Activated T-helper 17 cell treated with anti-CD3 and anti-CD28 coated beads, Interleukin-2, amount 50 U/mL, for 72 hours (primary cell): ENCODE results near the gene POMC. TPM values are rescaled to one million over a fixed set of nuclear protein-coding genes. Genes with fewer than 3 reads are reported as not detected.
"Not testable (repeated sequence)": the region's sequence is repeated elsewhere in the genome, so short reads cannot be mapped to it uniquely, and the experiment has no call there.

Experiments
- ATAC-seq: fragments of 150-1000 bp; cut with Tn5 transposase; replicated peaks from 2 replicates; pipeline ENCODE4 v1.10.0; 2021; ENCODE audit warnings: mild to moderate bottlenecking, moderate library complexity
- H3K27ac Mint-ChIP-seq: one replicate; pipeline ENCODE4 v1.8.0; 2022; ENCODE audit warnings: mixed read lengths
- H3K27me3 Mint-ChIP-seq: one replicate; pipeline ENCODE4 v1.8.0; 2022; ENCODE audit warnings: mixed read lengths
- H3K36me3 Mint-ChIP-seq: one replicate; pipeline ENCODE4 v1.8.0; 2022; ENCODE audit warnings: low read depth, mild to moderate bottlenecking, mixed read lengths
- H3K4me1 Mint-ChIP-seq: one replicate; pipeline ENCODE4 v1.8.0; 2022; ENCODE audit warnings: mixed read lengths
- H3K4me3 Mint-ChIP-seq: one replicate; pipeline ENCODE4 v1.8.0; 2022; ENCODE audit warnings: mild to moderate bottlenecking, mixed read lengths
- H3K9me3 Mint-ChIP-seq: one replicate; pipeline ENCODE4 v1.8.0; 2022; ENCODE audit warnings: mixed read lengths
- total RNA-seq, 2 donors: library from RNA; stranded (reverse); gene quantifications; one replicate each; pipeline ENCODE4 v1.2.3, GENCODE V29; 2022

POMC gene
- 1 to 10 TPM; 5.2 to 6.1 TPM for total RNA-seq

DNA sequence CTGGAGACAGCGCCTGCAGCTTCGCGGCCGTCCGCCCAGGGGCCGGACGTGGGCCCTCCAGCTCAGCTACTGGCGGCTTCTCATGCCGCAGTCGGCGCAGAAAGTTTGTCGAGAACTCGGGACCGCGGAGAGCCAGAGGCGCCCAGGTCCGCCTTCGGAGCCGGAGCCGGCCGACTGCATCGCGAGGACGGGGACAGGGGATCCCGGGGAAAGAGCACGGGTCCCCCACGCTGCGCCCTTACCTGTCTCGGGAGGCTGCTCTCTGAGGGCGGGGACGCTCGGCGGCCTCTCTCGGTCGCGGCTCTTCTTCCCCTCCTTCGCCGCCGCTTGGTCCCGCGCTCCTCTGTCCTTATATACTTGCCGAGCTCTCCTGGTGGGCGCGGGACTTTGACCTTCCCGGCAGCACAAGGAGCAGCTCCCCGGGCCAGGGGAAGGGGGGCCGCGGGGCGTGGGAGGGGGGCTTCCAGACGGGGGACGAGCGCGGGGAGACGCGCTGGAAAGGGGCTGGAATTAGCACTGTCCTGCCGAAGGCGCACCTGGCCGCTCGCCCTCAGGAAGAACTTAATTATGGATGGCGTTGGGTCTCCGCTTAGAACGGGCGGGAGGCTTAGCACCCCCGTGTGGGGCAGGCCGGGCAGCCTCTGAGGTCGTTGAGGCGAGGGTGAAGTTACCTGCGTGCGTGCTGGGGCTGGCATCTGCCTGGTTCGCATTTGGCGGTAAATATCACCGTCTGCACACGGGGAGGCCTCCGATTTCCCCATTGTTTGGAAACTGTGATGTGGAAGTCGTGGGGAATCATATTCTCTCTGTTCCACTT is at the start of gene POMC:
Gene POMC, minus strand, starts transcription at position 325 of the 817 bp plus-strand sequence. CDS start 3,808 bp downstream, outside the sequence.
- Mint-ChIP-seq H3K9me3 (no peaks in the 10 kb centered on the region), H3K27ac (no peak within 1 kb of the TSS), H3K27me3 (peaks cover 31% of the 10 kb centered on the region), H3K36me3 (no peaks in the 10 kb centered on the region), H3K4me1 (no peaks in the 10 kb centered on the region), H3K4me3 (peak within 1 kb of the TSS; percentile 71)
- peak; percentile 74 for ATAC-seq

DNA sequence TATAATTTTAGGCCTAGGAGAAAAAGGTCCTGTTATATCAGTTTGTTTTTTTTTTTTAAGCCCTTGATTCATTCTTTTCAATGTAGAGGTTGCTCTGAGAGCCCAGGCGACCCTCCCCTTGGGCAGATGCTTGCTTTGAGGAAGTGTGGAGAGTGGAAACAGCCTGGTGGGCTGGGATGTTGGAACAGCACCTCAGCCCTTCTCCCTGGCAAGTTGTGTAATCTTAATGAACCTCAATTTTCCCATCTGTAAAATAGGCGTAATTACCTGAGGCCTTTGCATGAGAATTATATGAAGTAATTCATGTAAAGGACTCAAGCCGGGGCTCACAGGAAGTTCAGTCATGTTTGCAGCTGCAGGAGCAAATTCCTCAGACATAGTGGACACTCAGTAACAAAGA is 49.7 kb upstream of the POMC start:
- peak overlapping the region; percentile 37 for H3K4me3 Mint-ChIP-seq
- ATAC-seq, result no peak
- no peaks in the 10 kb centered on the region for H3K36me3 Mint-ChIP-seq
- H3K27ac Mint-ChIP-seq, result no peak overlapping the region
- H3K9me3 Mint-ChIP-seq, result no peaks in the 10 kb centered on the region
- no peaks in the 10 kb centered on the region for H3K27me3 Mint-ChIP-seq
- H3K4me1 Mint-ChIP-seq, result peaks cover 4% of the 10 kb centered on the region

DNA sequence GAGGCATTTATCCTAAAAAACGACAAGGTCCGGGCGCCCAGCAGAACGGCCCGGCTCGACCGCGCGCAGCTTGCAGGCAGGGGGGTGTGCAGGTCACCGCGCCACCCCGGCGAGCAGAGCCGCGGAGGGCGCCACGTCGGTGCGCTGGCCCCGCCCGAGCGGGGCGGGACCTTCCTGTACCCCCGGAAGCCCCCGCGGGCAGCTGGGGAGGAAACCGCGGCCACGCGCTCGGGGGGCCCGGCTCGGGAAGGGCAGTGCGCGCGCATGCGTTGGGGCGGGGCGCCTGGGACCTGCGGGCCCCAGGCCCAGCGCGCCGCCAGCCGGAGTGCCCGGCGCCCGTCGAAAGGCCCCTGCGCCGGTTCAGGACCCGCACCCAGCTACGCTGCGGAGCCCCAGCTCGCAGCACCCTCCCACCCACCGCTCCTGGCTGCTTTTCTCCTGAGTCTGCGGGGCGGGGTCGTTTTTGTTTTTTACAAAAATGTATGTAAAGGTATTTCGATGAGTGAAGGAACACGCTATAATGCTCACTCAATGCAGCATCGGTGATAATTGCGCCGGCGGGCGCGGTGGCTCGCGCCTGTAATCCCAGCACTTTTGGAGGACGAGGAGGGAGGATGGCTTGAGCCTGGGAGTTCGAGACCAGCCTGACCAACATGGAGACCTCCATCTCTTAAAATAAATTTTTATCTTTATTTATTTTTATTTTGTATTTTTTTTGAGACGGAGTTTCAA is 47.7 kb upstream of the POMC start:
- H3K9me3 Mint-ChIP-seq, result no peaks in the 10 kb centered on the region
- H3K27ac Mint-ChIP-seq, result peak overlapping the region; percentile 43
- H3K36me3 Mint-ChIP-seq, result no peaks in the 10 kb centered on the region
- no peaks in the 10 kb centered on the region for H3K27me3 Mint-ChIP-seq
- H3K4me3 Mint-ChIP-seq, result peak overlapping the region; percentile 69
- H3K4me1 Mint-ChIP-seq, result no peaks in the 10 kb centered on the region
- peak; percentile 92 for ATAC-seq

DNA sequence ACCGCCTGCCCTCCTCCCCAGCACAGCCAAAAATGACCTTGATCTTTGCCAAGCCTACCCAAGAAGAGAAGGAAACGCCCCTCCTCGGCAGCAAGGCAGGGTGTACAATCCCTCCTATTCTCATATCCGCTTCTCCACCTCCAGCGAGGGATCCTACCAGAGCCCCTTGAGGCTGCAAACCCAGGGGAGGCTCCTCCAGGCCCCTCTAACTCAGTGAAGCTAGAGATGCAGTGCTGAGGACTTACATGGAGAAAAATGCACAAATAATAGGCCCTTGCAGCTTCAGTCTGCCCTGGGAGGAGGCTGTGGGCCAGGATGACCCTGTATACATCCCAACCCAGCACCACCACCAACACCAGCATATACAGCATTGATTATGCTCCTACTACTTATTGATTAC is 46.9 kb upstream of the POMC start:
- no peaks in the 10 kb centered on the region for H3K36me3 Mint-ChIP-seq
- H3K27ac Mint-ChIP-seq, result peak overlapping the region; percentile 43
- H3K4me1 Mint-ChIP-seq, result no peaks in the 10 kb centered on the region
- no peaks in the 10 kb centered on the region for H3K27me3 Mint-ChIP-seq
- peak overlapping the region; percentile 69 for H3K4me3 Mint-ChIP-seq
- H3K9me3 Mint-ChIP-seq, result no peaks in the 10 kb centered on the region
- no peak for ATAC-seq

DNA sequence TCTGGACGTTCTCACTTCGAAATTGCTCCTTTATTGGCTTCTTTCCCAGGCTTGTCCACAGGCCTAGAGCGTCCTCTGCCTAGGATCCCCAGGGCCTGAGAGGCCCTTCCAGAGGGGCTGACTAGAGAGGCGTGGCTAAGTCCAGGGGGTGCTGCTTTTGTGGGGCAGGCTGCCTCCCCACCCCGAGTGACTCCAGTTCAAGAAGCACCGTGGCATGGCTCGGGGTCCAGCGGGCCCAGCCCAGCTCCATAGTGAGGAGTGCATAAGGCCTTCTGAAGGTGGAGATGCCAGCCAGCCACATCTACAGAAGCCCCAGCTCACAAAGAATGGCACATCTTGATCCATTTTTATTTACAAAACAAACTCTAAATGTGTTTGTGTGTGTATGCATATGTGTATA is 44.8 kb upstream of the POMC start:
- Mint-ChIP-seq H3K27me3 (no peaks in the 10 kb centered on the region), H3K36me3 (no peaks in the 10 kb centered on the region), H3K4me3 (no peak overlapping the region), H3K9me3 (no peaks in the 10 kb centered on the region), H3K4me1 (peaks cover 10% of the 10 kb centered on the region), H3K27ac (no peak overlapping the region)
- ATAC-seq, result no peak

DNA sequence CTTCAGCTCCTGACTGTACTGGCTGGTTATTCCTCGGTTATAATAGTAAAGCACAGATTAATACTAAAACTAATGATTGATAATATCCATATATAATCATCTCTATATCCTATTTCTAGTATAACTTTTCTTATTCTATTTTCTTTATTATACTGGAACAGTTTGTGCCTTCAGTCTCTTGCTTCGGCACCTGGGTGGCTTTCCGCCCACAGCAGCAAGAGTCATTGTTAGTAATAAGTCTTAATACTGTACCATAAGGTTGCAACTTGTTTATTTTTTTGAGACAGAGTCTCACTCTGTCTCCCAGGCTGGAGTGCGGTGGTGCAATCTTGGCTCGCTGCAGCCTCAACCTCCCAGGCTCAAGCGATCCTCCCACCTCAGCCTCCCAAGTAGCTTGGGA is 42.5 kb upstream of the POMC start:
- H3K4me3 Mint-ChIP-seq, result peak overlapping the region; percentile 34
- H3K27me3 Mint-ChIP-seq, H3K36me3 Mint-ChIP-seq, ATAC-seq, H3K27ac Mint-ChIP-seq, H3K9me3 Mint-ChIP-seq, H3K4me1 Mint-ChIP-seq: not testable (repeated sequence)

DNA sequence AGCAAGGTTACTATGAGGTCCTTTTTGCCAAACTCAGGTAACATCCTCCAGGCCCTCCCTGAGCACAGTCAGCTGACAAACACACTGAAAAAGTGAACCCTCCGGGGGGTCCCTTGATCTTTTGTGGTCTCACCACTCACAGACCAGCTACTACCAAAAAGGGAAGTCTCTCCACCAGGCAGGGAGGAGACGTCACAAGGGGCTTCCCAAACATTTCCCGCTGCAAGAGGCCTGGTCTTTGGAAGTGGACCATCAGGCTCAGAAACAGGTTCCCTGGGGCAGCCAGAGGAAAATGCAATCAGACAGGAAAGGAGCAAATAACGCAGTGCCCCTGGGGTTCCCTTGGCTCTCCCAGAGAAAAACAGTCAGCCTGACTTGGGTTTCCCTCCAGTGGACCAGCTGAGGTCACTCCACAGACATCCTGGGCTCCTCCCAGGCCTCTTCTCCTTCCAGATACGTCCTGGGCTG is 38.7 kb upstream of the POMC start:
- Mint-ChIP-seq H3K4me1 (peaks cover 14% of the 10 kb centered on the region), H3K27ac (no peak overlapping the region), H3K27me3 (no peaks in the 10 kb centered on the region), H3K4me3 (no peak overlapping the region), H3K36me3 (no peaks in the 10 kb centered on the region), H3K9me3 (no peaks in the 10 kb centered on the region)
- ATAC-seq, result no peak

DNA sequence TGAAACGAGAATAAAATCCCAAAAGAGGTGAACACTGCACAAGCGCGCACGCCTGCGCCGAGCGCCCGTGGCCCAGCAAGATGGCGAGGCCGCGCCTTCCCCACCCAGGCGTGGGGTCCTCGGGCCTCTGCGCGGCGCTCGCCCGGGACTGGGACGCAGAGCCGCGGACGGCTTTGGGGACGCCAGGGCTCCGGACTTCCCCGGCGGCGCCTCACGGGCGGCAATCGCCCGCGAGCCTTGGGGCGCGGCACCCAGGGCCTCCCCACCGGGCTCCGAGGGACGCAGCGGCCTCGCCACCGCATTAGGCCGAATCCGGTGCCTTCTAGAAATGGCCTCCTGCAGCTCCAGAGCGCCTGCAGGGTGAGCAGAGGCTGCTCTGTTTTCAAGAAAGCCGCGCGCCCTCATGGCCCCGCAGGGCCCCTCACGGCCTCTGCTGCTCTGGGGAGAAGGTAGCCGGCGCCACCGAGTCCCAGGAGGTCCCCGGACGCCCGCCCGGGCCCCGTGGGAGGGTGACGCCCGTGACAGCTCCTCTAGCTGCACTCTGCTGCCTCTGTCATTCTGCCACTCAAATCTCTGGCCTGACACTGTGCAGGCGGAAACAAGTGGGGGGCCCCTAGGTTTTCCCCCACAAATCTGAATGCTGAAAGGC is 35.9 kb upstream of the POMC start:
- Mint-ChIP-seq H3K27ac (no peak overlapping the region), H3K9me3 (no peaks in the 10 kb centered on the region), H3K4me1 (peaks cover 7% of the 10 kb centered on the region), H3K27me3 (no peaks in the 10 kb centered on the region), H3K36me3 (no peaks in the 10 kb centered on the region), H3K4me3 (no peak overlapping the region)
- peak; percentile 31 for ATAC-seq

DNA sequence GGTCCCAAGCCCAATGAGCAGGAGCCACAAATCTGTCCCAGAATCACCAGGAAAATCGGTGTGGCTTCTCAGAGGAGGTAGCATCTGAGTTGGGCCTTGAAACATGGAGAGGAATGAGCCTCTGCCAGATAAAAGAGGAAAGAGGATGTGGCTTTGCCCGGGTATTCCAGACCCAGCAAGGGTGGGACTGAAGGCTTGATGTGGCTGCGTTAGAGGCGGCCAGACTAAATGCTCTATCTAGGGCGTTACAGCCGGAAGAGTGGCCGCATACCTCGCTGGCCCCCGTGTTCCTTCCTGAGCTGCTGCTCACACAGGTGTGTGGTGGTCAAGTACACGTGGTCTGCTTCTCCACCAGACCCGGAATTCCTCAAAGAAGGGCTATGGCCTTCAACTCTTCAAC is 33.9 kb upstream of the POMC start:
- Mint-ChIP-seq H3K36me3 (no peaks in the 10 kb centered on the region), H3K27ac (no peak overlapping the region), H3K27me3 (no peaks in the 10 kb centered on the region), H3K9me3 (no peaks in the 10 kb centered on the region), H3K4me1 (peaks cover 6% of the 10 kb centered on the region), H3K4me3 (no peak overlapping the region)
- ATAC-seq, result peak; percentile 35

DNA sequence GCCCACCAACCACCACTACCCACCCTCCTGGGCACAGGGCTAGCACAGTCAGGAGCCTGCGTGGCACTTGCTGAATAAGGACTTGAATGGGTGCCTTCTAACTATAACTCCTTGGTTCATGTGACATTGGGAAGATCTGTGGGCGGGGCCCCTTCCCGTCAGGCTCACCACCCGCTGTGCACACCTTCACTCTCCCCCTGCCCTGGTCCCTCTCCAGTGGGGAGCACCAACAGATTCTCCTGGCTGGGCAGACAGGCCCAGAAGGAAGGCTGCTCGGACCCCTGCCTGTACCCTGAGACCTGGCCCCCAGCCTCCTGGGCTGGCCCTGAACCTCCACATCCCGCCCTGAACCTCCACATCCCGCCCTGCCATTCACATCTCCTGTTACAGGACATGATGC is 33.4 kb upstream of the POMC start:
- H3K4me1 Mint-ChIP-seq, result peaks cover 6% of the 10 kb centered on the region
- H3K27ac Mint-ChIP-seq, result no peak overlapping the region
- no peaks in the 10 kb centered on the region for H3K9me3 Mint-ChIP-seq
- no peaks in the 10 kb centered on the region for H3K27me3 Mint-ChIP-seq
- no peak for ATAC-seq
- no peaks in the 10 kb centered on the region for H3K36me3 Mint-ChIP-seq
- no peak overlapping the region for H3K4me3 Mint-ChIP-seq

DNA sequence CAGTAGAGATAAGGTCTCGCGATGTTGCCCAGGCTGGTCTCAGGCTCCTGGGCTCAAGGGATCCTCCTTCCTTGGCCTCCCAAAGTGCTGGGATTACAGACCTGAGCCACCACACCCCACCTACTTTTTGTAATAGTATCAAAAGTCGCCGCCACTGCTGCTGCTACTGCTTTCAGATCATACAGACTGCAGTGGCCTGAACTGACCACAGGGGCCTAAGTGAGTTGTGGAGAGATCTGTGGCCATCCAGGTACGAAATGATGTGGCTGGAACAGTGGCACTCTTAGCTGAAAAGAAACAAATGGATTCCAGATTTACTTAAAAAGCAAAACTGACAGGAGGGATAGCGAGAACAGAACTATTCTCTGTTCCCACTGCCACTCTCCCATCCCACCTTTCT is 32.9 kb upstream of the POMC start:
- H3K27ac Mint-ChIP-seq, result no peak overlapping the region
- H3K27me3 Mint-ChIP-seq, result no peaks in the 10 kb centered on the region
- no peak for ATAC-seq
- H3K4me1 Mint-ChIP-seq, result peaks cover 6% of the 10 kb centered on the region
- H3K9me3 Mint-ChIP-seq, result no peaks in the 10 kb centered on the region
- H3K36me3 Mint-ChIP-seq, result no peaks in the 10 kb centered on the region
- H3K4me3 Mint-ChIP-seq, result no peak overlapping the region

DNA sequence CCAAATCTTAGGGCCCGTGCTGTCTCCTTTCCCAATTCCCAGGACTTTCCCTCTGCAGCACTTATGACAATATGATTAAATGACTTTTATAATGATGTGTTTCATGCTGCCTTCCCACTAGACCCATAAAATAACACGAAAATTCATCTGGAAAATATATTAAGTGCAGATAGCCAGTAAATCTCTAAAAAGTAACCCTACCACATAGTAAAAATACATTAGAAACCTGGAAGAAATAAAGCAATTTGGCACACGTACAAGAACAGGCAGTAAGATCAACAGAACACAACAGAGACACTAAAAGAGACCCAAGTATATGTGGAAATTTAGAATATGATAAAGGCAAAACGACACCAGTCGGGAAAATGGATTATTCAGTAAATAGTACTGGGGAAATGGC is 30.2 kb upstream of the POMC start:
- Mint-ChIP-seq H3K4me3 (no peak overlapping the region), H3K4me1 (peaks cover 6% of the 10 kb centered on the region), H3K36me3 (no peaks in the 10 kb centered on the region), H3K27me3 (no peaks in the 10 kb centered on the region), H3K9me3 (no peaks in the 10 kb centered on the region), H3K27ac (no peak overlapping the region)
- no peak for ATAC-seq

DNA sequence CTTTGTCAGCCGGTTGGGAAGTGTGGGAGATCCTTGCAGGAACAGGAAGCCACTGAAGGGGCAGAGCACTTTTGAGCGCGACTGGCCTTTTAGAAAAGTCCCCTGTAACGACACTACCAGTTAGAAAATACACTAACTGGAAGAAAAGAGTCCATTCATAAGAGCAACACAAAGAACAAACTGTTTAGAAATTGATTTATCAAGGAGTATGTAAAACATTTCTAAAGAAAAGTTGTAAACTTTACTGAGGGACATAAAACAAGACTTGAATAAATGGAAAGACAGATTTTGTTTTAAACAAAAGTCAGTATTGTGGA is 29.8 kb upstream of the POMC start:
- Mint-ChIP-seq H3K9me3 (no peaks in the 10 kb centered on the region), H3K27ac (no peak overlapping the region), H3K36me3 (no peaks in the 10 kb centered on the region), H3K4me3 (no peak overlapping the region), H3K27me3 (no peaks in the 10 kb centered on the region), H3K4me1 (peaks cover 6% of the 10 kb centered on the region)
- ATAC-seq, result no peak

DNA sequence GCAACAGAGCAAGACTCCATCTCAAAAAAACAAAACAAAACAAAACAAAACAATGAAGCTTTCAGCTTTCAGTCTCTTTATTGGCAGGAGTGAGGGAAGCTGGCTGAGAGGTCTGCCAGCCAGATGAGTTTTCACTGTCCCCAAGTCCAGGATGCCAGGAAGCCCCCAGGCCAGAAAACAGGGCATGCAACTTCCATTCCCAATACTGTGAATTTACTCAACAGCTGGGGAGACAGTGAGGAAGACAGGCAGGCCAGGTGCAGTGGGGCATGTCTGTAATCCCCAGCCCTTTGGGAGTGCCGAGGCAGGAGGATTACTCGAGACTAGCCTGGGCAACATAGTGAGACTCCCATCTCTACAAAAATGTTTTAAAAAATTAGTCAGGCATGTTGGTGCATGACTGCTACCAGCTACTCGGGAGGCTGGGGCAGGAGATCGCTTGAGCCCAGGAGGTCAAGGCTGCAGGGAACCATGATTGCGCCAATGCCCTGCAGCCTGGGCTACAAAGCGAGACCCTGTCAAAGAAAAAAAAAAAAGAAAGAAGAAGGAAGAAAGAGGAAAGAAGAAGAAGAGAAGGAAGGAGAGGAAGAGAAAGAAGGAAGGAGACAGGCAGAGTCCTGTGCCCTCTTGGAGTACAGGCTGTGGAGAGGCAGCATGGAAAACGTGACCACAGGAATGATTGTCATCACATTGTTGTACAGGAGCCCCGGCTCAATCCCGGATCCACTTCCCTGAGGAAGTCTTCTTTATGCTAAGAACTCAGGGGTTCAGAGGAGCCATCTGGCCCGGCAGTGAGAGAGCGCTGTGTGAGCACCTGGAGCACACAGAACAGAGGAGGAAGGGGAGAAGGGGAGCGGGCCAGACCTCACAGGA is 29.2 kb upstream of the POMC start:
- Mint-ChIP-seq H3K9me3 (no peaks in the 10 kb centered on the region), H3K27me3 (no peaks in the 10 kb centered on the region), H3K4me1 (peaks cover 6% of the 10 kb centered on the region), H3K36me3 (no peaks in the 10 kb centered on the region), H3K4me3 (no peak overlapping the region), H3K27ac (no peak overlapping the region)
- ATAC-seq, result no peak
